Loucy (cell line): ENCODE results near the gene COL25A1.

Source experiments
- EZH2phosphoT487 ChIP-seq: fragments of 200-600 bp; IDR thresholded peaks from 2 replicates; pipeline ENCODE4 v1.6.1; 2018; ENCODE audit warnings: antibody characterized with exemption, mild to moderate bottlenecking, moderate library complexity, borderline replicate concordance
- TF ChIP-seq, protein P1 (sequence below): fragments of 200-600 bp; sonication (generic); conservative IDR thresholded peaks from 2 replicates; pipeline ENCODE4 v1.5.1; 2014; ENCODE audit warnings: mild to moderate bottlenecking, antibody characterized with exemption, low read length

DNA sequence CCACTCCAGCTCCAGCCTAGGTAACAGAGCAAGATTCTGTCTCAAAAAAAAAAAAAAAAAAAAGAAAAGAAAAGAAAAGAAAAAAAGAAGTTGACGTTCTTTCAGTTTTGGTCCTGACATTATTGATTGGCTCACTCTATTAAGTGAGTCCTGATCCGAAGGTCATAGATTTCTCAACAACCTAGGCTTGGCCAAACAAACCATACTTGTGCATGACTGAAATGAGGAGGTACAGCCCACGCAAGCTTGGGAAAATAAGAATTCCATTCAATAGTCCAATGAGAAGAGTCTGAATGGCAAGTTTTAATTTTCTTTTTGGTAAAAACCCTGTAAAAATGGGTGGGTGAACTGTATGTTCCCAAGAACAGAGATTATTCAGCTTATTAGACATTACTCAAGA lies 536.4 kb downstream of the COL25A1 start:
- TF ChIP-seq, protein P1, sequence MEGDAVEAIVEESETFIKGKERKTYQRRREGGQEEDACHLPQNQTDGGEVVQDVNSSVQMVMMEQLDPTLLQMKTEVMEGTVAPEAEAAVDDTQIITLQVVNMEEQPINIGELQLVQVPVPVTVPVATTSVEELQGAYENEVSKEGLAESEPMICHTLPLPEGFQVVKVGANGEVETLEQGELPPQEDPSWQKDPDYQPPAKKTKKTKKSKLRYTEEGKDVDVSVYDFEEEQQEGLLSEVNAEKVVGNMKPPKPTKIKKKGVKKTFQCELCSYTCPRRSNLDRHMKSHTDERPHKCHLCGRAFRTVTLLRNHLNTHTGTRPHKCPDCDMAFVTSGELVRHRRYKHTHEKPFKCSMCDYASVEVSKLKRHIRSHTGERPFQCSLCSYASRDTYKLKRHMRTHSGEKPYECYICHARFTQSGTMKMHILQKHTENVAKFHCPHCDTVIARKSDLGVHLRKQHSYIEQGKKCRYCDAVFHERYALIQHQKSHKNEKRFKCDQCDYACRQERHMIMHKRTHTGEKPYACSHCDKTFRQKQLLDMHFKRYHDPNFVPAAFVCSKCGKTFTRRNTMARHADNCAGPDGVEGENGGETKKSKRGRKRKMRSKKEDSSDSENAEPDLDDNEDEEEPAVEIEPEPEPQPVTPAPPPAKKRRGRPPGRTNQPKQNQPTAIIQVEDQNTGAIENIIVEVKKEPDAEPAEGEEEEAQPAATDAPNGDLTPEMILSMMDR = no peak
- no peak for TF ChIP-seq EZH2phosphoT487
